ENCODE data around the gene H1-8.

DNA sequence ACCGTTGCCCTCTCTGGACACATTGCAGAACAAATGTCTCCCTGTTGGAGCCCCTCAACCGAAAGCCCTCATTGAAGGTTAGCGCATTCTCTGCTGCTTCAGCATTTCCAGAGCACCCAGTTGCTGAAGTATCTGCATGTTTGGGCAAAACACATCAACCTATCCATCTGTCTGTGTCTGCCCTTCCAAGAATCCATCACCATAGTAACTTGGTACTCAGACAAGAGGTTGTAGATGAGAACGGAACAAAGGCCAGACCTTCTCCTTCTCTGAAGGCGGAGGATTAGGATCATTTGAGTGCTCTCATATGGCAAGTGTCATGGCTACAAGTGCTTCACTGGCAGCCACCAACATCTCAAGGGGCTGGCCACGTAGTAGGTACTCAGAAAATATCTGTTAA, 37.6 kb upstream of the H1-8 start:
- TF ChIP-seq ZNF274 (IDR thresholded peaks at IDR 0.05; ENCODE audit: low read depth, low read length): no peak
- TF ChIP-seq YY1 (IDR thresholded peaks at IDR 0.05; ENCODE audit: insufficient read depth, insufficient read length): no peak

All from NT2/D1 (cell line).